Measurements from ENCODE around the gene GTF3C4. TPM values are rescaled to one million over a fixed set of nuclear protein-coding genes. Genes with fewer than 3 reads are reported as not detected.

Gene GTF3C4
- total RNA-seq, 1 donor from 2014 or later, result 27.0 TPM

DNA sequence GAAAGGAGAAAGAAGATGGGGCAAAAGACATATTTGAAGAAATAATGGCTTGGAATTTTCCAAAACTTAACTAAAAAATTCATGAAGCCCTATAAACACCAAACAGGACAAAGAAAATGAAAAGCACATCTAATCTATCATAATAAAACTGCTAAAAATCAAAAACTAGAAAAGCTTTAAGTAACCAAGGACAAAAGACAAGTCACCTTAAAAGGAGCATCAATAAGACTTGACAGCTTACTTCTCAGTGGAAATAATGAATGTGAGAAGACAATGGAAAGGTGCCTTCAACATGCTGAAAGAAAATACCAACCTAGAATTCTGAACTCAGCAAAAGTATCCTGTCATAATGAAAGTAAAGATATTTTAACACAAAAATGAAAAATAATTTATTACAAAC, 27.0 kb downstream of the GTF3C4 start:
- H3K36me3 Mint-ChIP-seq, result peaks cover 18% of the 10 kb centered on the region
- peaks cover 43% of the 10 kb centered on the region for H3K9me3 Mint-ChIP-seq
- H3K4me1 Mint-ChIP-seq, result no peaks in the 10 kb centered on the region
- no peak for DNase-seq (ENCODE audit: low spot score in 2 of 2, unreplicated experiment in 2 of 2)
- H3K4me3 Mint-ChIP-seq, result no peak overlapping the region
- TF ChIP-seq, protein P1, sequence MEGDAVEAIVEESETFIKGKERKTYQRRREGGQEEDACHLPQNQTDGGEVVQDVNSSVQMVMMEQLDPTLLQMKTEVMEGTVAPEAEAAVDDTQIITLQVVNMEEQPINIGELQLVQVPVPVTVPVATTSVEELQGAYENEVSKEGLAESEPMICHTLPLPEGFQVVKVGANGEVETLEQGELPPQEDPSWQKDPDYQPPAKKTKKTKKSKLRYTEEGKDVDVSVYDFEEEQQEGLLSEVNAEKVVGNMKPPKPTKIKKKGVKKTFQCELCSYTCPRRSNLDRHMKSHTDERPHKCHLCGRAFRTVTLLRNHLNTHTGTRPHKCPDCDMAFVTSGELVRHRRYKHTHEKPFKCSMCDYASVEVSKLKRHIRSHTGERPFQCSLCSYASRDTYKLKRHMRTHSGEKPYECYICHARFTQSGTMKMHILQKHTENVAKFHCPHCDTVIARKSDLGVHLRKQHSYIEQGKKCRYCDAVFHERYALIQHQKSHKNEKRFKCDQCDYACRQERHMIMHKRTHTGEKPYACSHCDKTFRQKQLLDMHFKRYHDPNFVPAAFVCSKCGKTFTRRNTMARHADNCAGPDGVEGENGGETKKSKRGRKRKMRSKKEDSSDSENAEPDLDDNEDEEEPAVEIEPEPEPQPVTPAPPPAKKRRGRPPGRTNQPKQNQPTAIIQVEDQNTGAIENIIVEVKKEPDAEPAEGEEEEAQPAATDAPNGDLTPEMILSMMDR (IDR thresholded peaks at IDR 0.05; ENCODE audit: unreplicated experiment), result no peak
- no peak overlapping the region for H3K27ac Mint-ChIP-seq
- H3K27me3 Mint-ChIP-seq (ENCODE audit: low read depth), result no peaks in the 10 kb centered on the region

DNA sequence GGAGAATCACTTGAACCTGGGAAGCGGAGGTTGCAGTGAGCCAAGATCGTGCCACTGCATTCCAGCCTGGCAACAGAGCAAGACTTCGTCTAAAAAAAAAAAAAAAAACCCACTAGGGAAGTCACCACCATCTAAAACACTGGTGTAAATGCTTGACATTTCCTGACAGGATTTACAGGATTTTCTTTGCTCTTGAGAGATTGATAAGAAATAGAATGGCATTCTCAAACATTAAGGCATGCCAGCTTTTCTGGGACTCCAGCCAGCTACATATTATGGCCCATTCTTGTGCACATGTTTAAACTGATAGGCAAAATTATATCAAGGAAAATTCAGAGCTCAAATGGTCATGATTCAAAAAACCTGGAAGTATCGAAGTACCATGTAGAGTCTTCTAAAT, 28.7 kb downstream of the GTF3C4 start:
- H3K36me3 Mint-ChIP-seq, result peaks cover 13% of the 10 kb centered on the region
- TF ChIP-seq, protein P1 (IDR thresholded peaks at IDR 0.05; ENCODE audit: unreplicated experiment), result no peak
- H3K27ac Mint-ChIP-seq, result no peak overlapping the region
- DNase-seq (ENCODE audit: low spot score in 2 of 2, unreplicated experiment in 2 of 2), result no peak
- H3K4me3 Mint-ChIP-seq, result no peak overlapping the region
- no peaks in the 10 kb centered on the region for H3K4me1 Mint-ChIP-seq
- no peaks in the 10 kb centered on the region for H3K27me3 Mint-ChIP-seq (ENCODE audit: low read depth)
- peaks cover 51% of the 10 kb centered on the region for H3K9me3 Mint-ChIP-seq

GRCh38 chr9:132699956-132700355, 29.7 kb downstream of the GTF3C4 start:
- TF ChIP-seq, protein P1 (IDR thresholded peaks at IDR 0.05; ENCODE audit: unreplicated experiment), result no peak
- Mint-ChIP-seq H3K27me3 (ENCODE audit: low read depth) (no peaks in the 10 kb centered on the region), H3K27ac (no peak overlapping the region), H3K36me3 (peaks cover 6% of the 10 kb centered on the region), H3K4me3 (no peak overlapping the region), H3K9me3 (peaks cover 45% of the 10 kb centered on the region), H3K4me1 (no peaks in the 10 kb centered on the region)
- DNase-seq (ENCODE audit: low spot score in 2 of 2, unreplicated experiment in 2 of 2), result no peak

- no peak overlapping the region for H3K4me3 Mint-ChIP-seq
- TF ChIP-seq, protein P1 (IDR thresholded peaks at IDR 0.05; ENCODE audit: unreplicated experiment), result no peak
- peaks cover 6% of the 10 kb centered on the region for H3K36me3 Mint-ChIP-seq
- no peak overlapping the region for H3K27ac Mint-ChIP-seq
- H3K4me1 Mint-ChIP-seq, result no peaks in the 10 kb centered on the region
- DNase-seq (ENCODE audit: low spot score in 2 of 2, unreplicated experiment in 2 of 2), result no peak
- H3K9me3 Mint-ChIP-seq, result peaks cover 25% of the 10 kb centered on the region
- H3K27me3 Mint-ChIP-seq (ENCODE audit: low read depth), result peaks cover 10% of the 10 kb centered on the region
Observed at GRCh38 chr9:132702254-132702653, 32.0 kb downstream of the GTF3C4 start.

- no peaks in the 10 kb centered on the region for H3K4me1 Mint-ChIP-seq
- TF ChIP-seq, protein P1 (IDR thresholded peaks at IDR 0.05; ENCODE audit: unreplicated experiment), result no peak
- H3K9me3 Mint-ChIP-seq, result peaks cover 14% of the 10 kb centered on the region
- no peak overlapping the region for H3K4me3 Mint-ChIP-seq
- peaks cover 13% of the 10 kb centered on the region for H3K27me3 Mint-ChIP-seq (ENCODE audit: low read depth)
- no peak for DNase-seq (ENCODE audit: low spot score in 2 of 2, unreplicated experiment in 2 of 2)
- no peak overlapping the region for H3K27ac Mint-ChIP-seq
- peaks cover 3% of the 10 kb centered on the region for H3K36me3 Mint-ChIP-seq
Observed at GRCh38 chr9:132703336-132703735, 33.1 kb downstream of the GTF3C4 start.

- TF ChIP-seq, protein P1 (IDR thresholded peaks at IDR 0.05; ENCODE audit: unreplicated experiment), result no peak
- H3K36me3 Mint-ChIP-seq, result no peaks in the 10 kb centered on the region
- H3K4me3 Mint-ChIP-seq, result no peak overlapping the region
- no peak overlapping the region for H3K27ac Mint-ChIP-seq
- no peaks in the 10 kb centered on the region for H3K4me1 Mint-ChIP-seq
- H3K9me3 Mint-ChIP-seq, result peaks cover 4% of the 10 kb centered on the region
- no peak for DNase-seq (ENCODE audit: low spot score in 2 of 2, unreplicated experiment in 2 of 2)
- H3K27me3 Mint-ChIP-seq (ENCODE audit: low read depth), result peaks cover 34% of the 10 kb centered on the region
Observed at GRCh38 chr9:132708239-132708638, 38.0 kb downstream of the GTF3C4 start.
